ENCODE data around the gene RAP1A. TPM values are rescaled to one million over a fixed set of nuclear protein-coding genes. Genes with fewer than 3 reads are reported as not detected.

Gene RAP1A
- total RNA-seq, 1 donor from 2014 or later: 41.7 TPM

- TF ChIP-seq CTCF (IDR thresholded peaks at IDR 0.05; ENCODE audit: unreplicated experiment): no peak
- DNase-seq (ENCODE audit: low spot score): no peak
- H3K4me3 Mint-ChIP-seq (ENCODE audit: unreplicated experiment): no peak overlapping the region
- H3K27me3 Mint-ChIP-seq (ENCODE audit: unreplicated experiment): peaks cover 1% of the 10 kb centered on the region
- no peaks in the 10 kb centered on the region for H3K4me1 Mint-ChIP-seq (ENCODE audit: unreplicated experiment)
- H3K9me3 Mint-ChIP-seq (ENCODE audit: unreplicated experiment): no peaks in the 10 kb centered on the region
- peaks cover 8% of the 10 kb centered on the region for H3K36me3 Mint-ChIP-seq (ENCODE audit: low read depth, unreplicated experiment)
- H3K27ac Mint-ChIP-seq (ENCODE audit: unreplicated experiment): no peak overlapping the region
Measured at GRCh38 chr1:111702504-111703050, 83.0 kb downstream of the RAP1A start.

- Mint-ChIP-seq H3K27ac (ENCODE audit: unreplicated experiment) (no peak overlapping the region), H3K27me3 (ENCODE audit: unreplicated experiment) (peaks cover 1% of the 10 kb centered on the region), H3K36me3 (ENCODE audit: low read depth, unreplicated experiment) (peaks cover 8% of the 10 kb centered on the region), H3K4me1 (ENCODE audit: unreplicated experiment) (no peaks in the 10 kb centered on the region), H3K9me3 (ENCODE audit: unreplicated experiment) (no peaks in the 10 kb centered on the region), H3K4me3 (ENCODE audit: unreplicated experiment) (no peak overlapping the region)
- no peak for TF ChIP-seq CTCF (IDR thresholded peaks at IDR 0.05; ENCODE audit: unreplicated experiment)
- no peak for DNase-seq (ENCODE audit: low spot score)
Measured at GRCh38 chr1:111704240-111704639, 84.7 kb downstream of the RAP1A start.

- Mint-ChIP-seq H3K27me3 (ENCODE audit: unreplicated experiment) (peaks cover 1% of the 10 kb centered on the region), H3K9me3 (ENCODE audit: unreplicated experiment) (no peaks in the 10 kb centered on the region), H3K36me3 (ENCODE audit: low read depth, unreplicated experiment) (peaks cover 8% of the 10 kb centered on the region), H3K4me1 (ENCODE audit: unreplicated experiment) (no peaks in the 10 kb centered on the region), H3K4me3 (ENCODE audit: unreplicated experiment) (no peak overlapping the region), H3K27ac (ENCODE audit: unreplicated experiment) (no peak overlapping the region)
- DNase-seq (ENCODE audit: low spot score): no peak
- no peak for TF ChIP-seq CTCF (IDR thresholded peaks at IDR 0.05; ENCODE audit: unreplicated experiment)
Measured at GRCh38 chr1:111704776-111705175, 85.2 kb downstream of the RAP1A start.

GRCh38 chr1:111705841-111706240, 86.3 kb downstream of the RAP1A start:
- no peak overlapping the region for H3K27ac Mint-ChIP-seq (ENCODE audit: unreplicated experiment)
- no peaks in the 10 kb centered on the region for H3K9me3 Mint-ChIP-seq (ENCODE audit: unreplicated experiment)

More at GRCh38 chr1:111705841-111706240, 86.3 kb downstream of the RAP1A start:
- Mint-ChIP-seq H3K4me1 (ENCODE audit: unreplicated experiment) (no peaks in the 10 kb centered on the region), H3K4me3 (ENCODE audit: unreplicated experiment) (no peak overlapping the region), H3K36me3 (ENCODE audit: low read depth, unreplicated experiment) (peaks cover 2% of the 10 kb centered on the region), H3K27me3 (ENCODE audit: unreplicated experiment) (no peaks in the 10 kb centered on the region)
- TF ChIP-seq CTCF (IDR thresholded peaks at IDR 0.05; ENCODE audit: unreplicated experiment): no peak
- DNase-seq (ENCODE audit: low spot score): no peak

Data from endothelial cell (in vitro differentiated cells).